ENCODE data around the gene DCDC2.

- TF ChIP-seq CTCF (conservative IDR thresholded peaks at IDR 0.05; ENCODE audit: low read length) (no peak), EZH2phosphoT487 (IDR thresholded peaks at IDR 0.05; ENCODE audit: borderline replicate concordance, low read depth, low read length) (no peak)
Observed at GRCh38 chr6:24394061-24394779, 36.4 kb upstream of the DCDC2 start.
